CD4-positive, alpha-beta T cell treated with Interferon alpha-2 for 1 hour (primary cell): ENCODE measurements around the gene USP24.
"Not testable (repeated sequence)": the region's sequence is repeated elsewhere in the genome, so short reads cannot be mapped to it uniquely, and the experiment has no call there.

Experiments used
- DNase-seq, 2 donors: peaks; one replicate each; pipeline ENCODE4 v3.0.0-alpha.2; 2020 to 2022

USP24 gene

DNA sequence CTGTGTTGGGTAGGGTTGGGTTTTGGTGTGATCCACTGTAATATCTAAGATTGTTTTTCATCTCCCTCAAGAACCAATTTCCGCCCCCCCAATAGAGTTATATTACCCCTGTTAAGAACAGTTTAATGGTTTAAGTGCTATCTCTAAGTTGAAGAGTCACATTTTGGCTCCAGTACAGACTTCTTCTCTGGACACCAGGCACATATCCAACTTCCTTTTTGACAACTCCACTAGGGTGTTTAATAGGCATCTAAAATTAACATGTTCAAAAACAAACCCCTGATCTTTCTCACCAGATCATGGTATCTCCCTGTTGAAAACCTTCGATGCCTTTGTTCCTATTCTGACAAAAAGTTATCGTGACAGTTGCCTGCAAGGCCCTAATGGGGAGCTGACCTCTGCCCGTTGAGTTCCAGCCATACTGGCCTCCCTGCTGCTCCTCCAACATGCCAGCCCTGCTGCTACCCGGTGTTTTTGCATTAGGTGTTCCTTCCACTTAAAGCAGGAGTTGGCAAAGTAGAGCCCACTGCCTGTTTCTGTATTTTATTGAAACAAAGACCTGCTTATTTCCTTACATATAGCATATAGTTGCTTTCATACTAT, 18.6 kb downstream of the USP24 start:
- DNase-seq, result no peak

DNA sequence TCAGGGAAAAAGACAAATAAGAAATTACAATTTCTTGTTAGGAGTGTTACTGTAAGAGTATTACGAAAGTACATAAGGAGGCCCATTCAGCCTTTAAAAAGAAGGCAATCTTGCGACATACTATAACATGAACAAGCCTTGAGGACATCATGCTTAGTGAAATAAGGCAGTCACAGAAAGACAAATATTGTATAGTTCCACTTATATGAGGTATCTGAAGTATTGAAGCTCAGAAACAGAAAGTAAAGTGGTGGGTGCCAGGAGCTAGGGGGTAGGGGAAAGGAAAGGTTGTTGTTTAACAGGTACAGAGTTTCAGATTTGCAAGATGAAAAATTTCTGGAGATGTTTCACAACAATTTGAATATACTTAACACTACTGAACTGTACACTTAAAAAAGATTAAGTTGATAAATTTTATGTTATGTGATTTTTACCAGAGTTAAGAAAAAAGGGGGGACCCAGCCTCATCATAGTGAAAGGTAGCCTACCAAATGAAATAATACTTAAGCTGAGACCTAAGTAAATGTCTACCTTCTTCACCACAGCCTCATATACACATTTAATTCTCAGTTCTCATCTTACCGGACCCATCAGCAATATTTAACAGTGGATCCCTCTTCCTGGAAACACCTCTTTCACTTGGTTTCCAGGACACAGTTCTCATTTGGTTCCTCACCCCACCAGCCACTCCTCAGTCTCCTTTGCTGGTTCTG, 19.5 kb downstream of the USP24 start:
- DNase-seq, result no peak

DNA sequence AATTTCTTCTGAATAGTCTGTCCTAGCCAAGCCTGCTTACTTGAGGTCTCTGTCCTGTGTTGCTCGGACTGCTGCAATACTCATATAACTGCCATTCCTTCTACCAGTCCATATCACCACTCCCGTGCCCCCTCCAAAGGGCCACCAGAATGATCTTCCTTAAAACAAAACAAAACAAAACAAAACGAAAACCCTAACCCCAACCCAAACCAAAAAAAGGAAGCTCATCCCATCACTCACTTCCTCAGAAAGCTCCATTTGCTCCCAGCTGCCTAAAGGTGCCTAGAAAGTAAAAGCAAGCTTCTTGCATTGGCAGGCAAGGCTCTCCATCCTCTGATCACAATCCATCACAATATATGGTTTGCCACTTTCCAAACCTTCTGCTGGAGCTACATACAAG, 20.3 kb downstream of the USP24 start:
- no peak for DNase-seq

DNA sequence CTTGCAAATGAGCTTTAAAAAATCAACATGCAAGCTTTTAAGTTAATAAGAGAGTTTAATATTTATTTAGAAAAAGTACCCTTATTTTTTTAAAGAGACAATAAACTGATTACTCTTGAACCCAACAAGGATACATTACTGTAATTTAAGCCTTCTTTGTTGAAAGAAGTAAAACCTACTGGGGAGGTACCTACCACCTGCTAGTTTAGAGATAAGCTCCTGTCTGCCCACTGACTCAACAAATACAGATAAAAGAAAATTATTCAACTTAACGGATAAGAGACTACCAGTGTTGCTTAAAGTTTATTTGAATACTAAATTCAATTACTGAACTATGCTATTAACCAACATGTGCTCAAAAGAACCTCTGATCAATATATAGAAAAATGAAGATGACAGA, 23.1 kb downstream of the USP24 start:
- DNase-seq, result no peak

DNA sequence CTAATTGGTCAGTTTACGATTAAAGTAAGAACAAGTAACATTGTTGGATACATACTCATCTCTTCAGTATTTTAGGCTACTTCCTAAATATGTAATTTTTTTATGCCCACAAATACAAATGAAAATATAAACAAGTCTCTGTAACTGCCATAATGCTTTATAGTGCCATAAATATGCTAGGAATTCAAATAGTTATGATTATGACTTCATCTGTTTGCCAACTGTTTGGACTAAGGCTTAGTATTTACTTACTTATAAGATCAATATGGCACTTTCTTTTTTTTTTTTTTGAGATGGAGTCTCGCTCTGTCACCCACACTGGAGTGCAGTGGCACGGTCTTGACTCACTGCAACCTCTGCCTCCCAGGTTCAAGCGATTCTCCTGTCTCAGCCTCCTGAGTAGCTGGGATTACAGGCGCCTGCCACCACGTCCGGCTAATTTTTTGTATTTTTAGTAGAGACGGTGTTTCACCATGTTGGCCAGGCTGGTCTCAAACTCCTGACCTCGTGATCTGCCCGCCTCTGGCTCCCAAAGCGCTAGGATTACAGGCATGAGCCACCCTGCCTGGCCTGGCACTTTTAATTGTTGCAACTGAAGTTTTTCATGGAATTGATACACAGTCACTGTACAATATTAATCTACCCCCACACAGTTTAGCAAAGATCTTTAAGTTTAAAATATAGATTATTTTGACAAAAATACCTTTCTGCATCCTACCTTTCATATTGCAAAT, 23.8 kb downstream of the USP24 start:
- DNase-seq, result not testable (repeated sequence)

DNA sequence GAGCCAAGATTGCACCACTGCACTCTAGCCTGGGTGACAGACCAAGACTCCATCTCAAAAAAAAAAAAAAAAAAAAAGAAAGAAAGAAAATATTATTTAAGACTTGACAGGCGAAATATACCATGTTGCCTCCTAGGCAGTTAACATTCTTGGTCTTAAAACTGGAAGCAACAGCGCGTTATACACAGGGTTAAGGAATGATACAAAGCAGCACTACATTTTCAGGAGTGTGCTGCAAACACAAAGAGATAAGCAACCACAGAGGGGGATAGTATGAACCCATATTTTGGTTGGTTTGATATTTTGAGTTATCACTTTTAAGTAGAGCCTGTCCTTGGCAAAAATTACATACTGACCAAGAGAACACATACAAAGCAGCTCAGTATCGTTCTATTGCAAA, 25.1 kb downstream of the USP24 start:
- no peak for DNase-seq

DNA sequence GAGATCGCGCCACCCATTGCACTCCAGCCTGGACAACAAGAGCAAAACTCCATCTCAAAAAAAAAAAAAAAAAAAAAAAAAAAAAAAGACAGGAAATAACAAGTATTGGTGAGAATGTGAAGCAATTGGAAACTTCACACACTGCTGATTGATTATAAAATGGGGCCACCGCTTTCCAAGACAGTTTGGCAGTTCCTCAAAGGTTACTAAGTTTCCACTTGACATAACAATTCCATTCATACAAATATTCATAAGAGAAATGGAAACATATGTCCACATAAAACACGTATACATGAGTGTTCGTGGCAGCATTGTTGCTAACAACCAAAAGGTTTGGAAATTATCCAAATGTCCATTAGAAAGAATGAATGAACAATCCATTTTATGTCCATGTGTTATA, 26.3 kb downstream of the USP24 start:
- DNase-seq, result no peak

DNA sequence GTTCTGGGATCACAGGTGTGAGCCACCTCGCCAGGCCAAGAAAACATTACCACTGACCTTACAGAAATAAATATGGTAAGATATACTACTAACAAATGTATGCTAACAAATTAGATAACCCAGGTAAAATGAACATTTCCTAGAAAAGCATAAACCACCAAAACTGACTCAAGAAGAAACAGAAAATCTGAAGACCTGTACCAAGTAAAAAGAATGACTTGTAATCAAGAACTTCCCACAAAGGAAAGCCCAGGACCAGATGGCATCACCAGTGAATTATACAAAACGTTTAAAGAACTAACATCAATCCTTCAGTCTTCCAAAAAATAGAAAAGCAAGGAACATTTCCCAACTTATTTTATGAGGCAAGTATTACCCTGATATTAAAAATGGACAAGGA, 29.3 kb downstream of the USP24 start:
- DNase-seq, result no peak

DNA sequence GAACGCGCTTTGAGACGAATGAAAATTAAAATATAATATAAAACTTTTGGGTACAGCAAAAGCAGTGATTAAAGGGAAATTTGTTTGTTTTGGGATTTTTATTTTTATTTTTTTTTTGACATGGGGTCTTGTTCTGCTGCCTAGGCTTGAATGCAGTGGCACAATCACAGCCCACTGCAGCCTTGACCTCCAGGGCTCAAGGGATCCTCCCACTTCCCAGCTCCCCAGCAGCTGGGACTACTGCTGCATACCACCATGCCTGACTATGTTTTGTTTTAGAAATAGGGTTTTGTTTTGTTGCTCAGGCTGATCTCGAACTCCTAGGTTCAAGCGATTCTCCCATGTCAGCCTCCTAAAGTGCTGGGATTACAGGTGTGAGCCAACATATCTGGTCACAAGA, 30.3 kb downstream of the USP24 start:
- no peak for DNase-seq

DNA sequence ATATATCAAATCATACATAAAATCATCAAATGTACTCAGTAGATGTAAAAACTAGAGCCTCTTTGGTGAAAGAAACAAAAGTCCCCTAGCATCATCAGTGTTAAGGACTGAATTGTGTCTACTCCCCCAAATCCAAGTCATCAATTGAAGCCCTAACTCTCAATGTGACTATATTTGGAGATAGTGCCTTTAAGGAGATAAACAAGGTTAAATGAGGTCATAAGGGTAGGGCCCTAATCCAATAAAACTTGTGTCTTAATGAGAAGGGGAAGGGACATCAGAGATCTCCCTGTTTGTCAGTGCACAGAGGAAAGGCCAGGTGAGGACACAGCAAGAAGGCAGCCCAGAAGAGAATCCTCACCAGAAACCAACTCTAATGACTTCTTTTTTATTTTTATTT, 33.5 kb downstream of the USP24 start:
- DNase-seq, result no peak

DNA sequence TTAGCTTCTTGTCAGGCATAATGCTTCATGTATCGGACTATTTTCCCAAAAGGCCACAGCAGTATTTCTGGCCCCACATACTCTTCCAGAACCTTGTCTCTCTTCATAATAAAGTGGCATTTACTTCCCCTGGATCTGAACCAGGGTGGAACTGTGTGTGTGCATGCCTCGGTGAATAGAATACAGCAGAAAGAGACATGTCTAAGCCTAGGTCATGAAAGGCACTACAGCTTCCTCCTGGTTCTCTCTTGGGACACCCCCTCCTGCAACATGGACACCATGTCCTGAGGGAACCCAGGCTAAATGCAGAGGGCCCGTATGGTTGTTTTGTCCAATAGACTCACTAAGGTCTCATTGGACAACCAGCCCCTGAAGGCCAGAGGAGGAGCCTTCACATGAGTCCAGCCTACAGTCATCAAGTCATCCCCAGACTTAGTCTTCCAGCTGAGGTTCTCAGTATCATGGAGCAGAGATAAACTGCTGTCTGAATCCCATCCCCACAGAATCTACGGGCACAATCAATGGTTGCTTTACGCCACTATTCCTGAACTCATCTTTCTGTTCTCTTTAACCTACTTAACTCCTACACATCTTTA, 35.0 kb downstream of the USP24 start:
- DNase-seq, result no peak

DNA sequence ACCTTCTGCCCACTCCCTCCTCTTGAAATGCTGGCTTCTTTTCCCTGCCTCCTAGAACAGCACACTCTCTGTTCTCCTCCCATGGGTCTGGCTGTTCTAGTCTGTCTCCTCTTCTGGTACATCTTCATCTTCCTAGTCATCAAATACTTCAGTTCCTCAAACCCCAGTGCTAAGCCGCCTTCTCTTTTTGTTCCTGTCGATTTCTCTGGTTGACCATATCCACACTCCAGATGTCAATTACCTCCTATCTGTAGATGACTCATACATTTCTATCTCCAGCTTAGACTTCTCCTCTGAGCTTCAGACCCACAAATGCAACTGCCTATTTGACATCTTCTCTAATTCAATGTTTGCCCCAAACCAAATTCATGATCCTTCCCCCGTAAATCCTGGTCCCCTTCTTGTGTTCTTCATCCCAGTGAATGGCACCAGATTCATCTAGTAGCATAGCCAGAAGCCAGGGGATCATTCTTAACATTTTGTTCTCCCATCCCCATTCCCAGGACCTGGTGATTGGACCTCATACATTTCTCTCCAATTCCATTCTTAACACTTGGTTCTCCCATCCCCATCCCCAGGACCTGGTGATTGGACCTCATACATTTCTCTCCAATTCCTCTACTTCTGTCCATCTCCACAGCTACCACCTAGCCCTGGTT, 35.9 kb downstream of the USP24 start:
- DNase-seq, result no peak

DNA sequence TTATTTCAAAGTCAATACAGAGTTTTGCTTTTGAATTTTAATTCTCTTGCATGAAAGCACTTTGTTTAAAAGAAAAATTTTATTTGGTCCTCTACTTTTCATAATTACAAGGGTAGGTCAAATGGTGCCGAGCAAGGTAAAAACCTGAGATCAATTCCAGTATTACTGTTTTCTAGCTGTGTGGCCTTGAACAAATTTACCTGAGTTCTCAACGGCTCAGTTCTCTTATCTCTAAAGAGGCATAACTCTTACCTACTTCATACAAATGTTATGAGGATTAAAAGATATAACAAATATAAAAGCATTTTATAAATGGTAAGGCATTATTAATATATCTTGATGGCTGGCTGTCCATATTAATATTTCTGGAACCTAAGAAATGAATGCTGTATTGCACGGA, 42.5 kb downstream of the USP24 start:
- DNase-seq, result no peak

DNA sequence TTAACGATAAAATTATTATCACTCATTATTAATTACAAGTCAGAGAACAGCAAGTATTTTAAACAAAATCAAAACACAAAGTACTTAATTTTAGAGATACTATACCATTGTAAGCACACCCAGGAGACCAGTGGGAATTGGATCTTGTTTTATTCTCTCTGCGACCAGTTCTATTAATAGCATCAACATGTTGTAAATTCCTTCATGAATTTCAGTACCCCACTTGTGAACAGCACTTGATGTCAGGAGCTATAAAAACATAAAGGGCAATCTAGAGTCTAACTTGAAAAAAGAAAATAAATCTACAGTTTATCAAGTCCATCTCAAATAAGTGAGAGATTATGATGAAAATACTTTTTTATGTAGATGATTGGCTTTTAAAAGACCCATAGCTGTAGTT, 42.9 kb downstream of the USP24 start:
- no peak for DNase-seq

DNA sequence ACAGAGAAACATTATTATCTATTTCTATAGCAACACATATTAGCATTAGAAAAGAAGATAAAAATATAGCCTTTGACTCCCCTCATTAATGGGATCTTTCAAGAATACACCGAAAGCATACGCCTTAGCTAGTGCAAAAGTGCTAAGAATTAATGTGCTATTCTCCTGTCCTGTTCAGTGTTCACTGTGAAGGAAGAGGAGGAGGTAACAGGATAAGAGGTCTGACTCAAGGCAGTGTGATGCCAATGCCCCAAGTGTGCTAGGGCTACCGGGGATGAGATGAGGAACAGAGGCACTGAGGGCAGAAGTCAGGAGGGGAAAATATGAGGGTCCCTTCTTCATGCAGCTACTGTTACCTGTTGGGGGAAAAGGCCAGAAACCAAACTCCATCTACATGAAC, 43.5 kb downstream of the USP24 start:
- DNase-seq, result no peak

DNA sequence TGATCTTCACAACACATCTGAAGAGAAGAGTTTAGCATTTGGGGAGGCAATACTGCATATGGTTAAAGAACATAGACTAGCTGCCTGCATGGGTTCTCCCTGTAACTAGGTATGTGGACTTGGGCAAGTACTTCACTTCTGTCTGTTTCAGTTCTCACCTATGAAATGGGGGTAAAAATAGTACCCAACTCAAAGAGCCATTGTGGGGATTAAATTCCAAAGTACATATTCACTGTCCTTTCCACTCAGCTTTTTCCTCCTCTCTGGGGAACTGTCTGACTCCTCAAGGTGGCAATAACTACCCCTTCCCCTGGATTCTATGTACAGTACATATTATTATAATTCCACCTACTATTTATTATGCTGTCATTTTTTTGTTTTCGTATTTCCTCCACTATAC, 44.7 kb downstream of the USP24 start:
- DNase-seq, result no peak

DNA sequence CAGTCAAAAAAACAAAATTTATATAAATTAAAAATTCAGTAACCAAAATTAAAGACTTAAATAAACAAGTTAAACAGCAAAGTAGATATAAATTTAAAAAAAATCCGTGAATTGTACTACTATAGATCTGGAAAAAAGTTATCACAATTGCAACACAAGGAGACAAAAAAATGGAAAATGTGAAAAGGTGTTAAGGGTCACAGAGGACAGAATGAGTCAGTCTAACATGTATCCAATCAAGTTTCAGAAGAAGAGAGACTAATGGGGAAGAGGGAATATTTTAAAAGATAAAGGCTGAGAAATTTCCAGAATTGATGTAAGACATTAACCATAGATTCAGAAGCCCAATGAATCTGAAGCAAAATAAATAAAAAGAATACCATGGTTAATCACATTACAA, 46.0 kb downstream of the USP24 start:
- no peak for DNase-seq

DNA sequence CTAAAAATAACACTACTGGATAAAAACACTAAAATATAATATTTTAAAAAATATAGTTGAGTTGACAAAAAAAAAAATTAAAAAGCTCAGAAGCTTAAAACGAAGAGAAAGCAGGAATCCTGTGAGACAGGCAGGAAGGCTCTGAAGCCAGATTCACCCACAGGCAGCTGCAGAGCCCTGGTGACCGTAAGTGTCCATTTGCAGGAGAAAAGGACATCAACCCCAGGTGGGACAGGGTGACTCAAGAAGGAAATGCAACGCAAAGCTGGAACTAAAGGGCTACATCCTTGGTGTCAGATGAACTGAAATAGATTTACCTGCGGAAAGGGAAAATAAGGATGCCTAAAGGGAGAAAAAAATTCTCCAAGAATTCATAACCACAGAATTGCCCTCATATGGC, 46.8 kb downstream of the USP24 start:
- no peak for DNase-seq

DNA sequence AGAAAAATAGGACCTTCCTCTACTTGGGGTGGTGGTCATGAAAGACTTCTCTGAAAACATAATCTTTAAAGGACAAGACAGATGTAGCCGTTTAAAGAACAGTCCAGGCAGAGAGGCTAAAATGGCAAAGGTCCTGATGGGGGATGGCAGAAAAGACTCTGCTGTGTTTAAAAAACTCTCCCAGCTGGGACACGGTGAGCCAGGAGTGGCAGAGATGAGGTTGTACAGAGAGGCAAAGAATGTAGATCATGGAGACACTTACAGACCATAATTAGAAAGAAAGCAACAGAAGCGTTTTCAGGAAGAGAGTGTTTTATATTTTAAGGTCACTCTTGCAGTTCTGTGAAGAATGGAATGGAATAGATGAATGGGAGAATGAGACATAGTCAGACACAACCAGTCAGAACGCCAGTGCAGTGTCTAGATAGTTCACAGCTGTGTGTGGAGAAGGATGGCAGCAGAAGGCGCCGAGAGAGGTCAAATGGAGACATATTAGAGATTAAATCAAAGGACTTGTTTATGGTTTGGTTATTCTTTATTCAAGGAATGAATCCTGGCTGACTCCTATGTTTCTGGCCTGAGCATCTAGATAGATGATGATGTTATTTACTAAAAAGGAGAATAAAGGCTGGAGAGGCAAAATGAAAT, 47.8 kb downstream of the USP24 start:
- no peak for DNase-seq

DNA sequence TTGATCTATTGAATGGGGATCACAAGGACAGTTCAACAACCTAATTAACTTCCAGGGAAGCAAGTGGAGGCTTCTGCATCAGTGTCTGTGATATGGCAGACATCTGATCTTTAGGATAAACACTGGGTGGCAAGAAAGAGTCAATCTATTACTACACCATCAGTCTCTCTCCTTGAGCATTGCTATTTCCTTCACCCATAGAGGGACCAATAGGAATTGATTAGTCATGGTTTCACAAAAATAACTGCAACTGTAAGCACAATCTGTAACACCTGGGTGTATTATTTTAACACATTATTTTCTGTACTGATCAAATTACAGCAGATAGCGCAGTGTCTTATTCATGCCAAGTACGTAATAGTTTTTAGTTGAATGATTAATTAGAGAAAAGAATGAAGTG, 50.3 kb downstream of the USP24 start:
- DNase-seq, result no peak

DNA sequence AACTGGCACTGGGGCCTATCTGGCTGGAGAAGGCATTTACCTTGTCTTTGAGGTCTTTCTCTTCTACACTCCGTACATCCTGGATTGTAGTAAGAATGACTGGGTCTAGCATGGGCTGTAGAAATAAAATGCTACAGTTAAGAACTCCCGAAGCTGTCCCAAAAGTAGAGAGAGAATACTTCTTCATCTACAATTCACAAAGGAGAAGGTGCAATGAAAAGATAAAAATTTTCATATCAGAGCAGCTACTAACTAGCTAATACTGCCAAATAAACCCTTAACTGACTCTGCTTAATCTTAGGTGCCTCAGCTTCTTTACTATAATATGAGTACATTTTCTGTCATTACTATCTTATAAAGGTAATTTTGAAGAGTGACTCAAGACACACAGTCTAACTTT, 55.6 kb downstream of the USP24 start:
- DNase-seq, result no peak

DNA sequence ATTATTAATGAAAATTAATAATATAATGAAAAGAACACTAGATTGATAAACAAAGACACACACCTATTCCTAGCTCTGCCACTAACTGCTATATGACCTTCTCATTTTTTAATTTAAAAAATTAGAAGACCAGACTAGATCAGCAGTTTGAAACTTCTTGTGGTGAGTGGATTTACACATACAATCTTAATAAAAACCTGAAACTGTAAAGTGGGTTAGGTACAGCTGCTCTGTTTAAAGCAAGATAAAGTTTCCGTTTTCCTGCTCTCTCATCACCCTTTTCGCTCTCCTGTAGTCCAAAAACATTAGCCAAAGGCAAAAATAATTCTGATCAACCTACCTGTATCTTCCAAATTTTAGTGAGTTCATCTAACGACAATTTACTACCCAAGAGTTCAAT, 58.6 kb downstream of the USP24 start:
- no peak for DNase-seq

DNA sequence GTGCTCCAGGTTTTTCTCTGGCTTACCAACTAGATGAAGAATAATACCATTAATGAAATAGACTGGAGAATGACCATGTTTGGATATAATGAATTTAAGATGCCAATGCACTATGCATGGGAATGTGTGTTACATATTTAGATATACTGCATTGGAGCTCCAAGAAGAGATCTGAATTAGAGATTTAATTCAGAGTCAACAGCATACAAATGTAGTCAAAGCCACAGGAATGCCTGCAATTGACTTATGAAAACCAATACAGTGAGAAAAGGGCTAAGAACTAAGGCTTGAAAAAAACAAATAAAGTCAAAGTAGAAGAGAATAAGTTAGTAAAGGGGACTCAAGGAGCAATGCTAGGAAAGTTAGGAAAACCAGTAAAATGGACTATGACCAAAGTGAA, 59.1 kb downstream of the USP24 start:
- DNase-seq, result no peak
